Activated B cell treated with CpG ODN at 0.5 μM for 24 hours (primary cell): Measurements from ENCODE around the gene GPR155. TPM values are rescaled to one million over a fixed set of nuclear protein-coding genes. Genes with fewer than 3 reads are reported as not detected.

Source experiments
- ATAC-seq: fragments of 200-7000 bp; cut with Tn5 transposase; one replicate; pipeline ENCODE4 v1.10.0; 2021; ENCODE audit warnings: low read depth, mild to moderate bottlenecking, moderate library complexity
- CTCF ChIA-PET: fragments of 350-600 bp; sonication (Branson Sonifier 250); formaldehyde crosslinking; loops from one replicate; lab custom pipeline; 2021; ENCODE audit warnings: antibody characterized with exemption; lab: Charles Lee
- POLR2A ChIA-PET: fragments of 350-600 bp; sonication (Branson Sonifier 250); formaldehyde crosslinking; loops from one replicate; lab custom pipeline; 2021; ENCODE audit warnings: antibody characterized with exemption; lab: Charles Lee
- DNase-seq: peaks from one replicate; pipeline ENCODE4 v3.0.0; 2022
- H3K27ac Mint-ChIP-seq: one replicate; pipeline ENCODE4 v1.8.0; 2020; ENCODE audit warnings: mixed read lengths
- H3K27me3 Mint-ChIP-seq: one replicate; pipeline ENCODE4 v1.8.0; 2021; ENCODE audit warnings: mixed read lengths
- H3K36me3 Mint-ChIP-seq: one replicate; pipeline ENCODE4 v1.8.0; 2021; ENCODE audit warnings: low read depth, mixed read lengths
- H3K4me1 Mint-ChIP-seq: one replicate; pipeline ENCODE4 v1.8.0; 2021; ENCODE audit warnings: mixed read lengths
- H3K4me3 Mint-ChIP-seq: one replicate; pipeline ENCODE4 v1.8.0; 2020; ENCODE audit warnings: mild to moderate bottlenecking, mixed read lengths
- H3K9me3 Mint-ChIP-seq: one replicate; pipeline ENCODE4 v1.8.0; 2020; ENCODE audit warnings: mixed read lengths
- intact Hi-C: fragments of 100-400 bp; cut with micrococcal nuclease; formaldehyde crosslinking; loops from one replicate; pipeline ENCODE4 v1.15.1; 2024
- total RNA-seq: library from RNA; stranded (reverse); gene quantifications from 2 replicates; pipeline ENCODE4 v1.2.3, GENCODE V29; 2022
- TF ChIP-seq, protein P1 (sequence below): fragments of 200-600 bp; IDR thresholded peaks from one replicate; pipeline ENCODE4 v1.8.0; 2022; ENCODE audit warnings: antibody characterized with exemption, mild to moderate bottlenecking

The GPR155 gene
- total RNA-seq, 1 donor from 2014 or later, result 2.8 TPM

DNA sequence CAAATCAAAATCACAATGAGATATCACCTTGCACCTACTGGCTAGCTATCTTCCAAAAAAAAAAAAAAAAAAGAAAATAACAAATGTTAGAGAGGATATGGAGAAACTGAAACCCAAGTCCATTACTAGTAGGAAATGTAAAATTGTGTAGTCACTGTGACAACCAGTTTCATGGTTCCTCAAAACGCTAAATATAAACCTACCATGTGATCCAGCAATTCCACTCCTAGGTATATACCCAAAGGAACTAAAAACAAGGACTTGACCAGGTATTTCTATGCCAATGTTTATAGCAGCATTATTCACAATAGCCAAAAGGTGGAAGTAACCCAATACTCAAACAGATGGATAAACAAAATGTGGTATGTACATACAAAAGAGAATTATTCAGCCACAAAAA, 103.0 kb downstream of the GPR155 start:
- Mint-ChIP-seq H3K27ac (peak overlapping the region; percentile 2), H3K4me3 (no peak overlapping the region), H3K9me3 (peaks cover 6% of the 10 kb centered on the region), H3K36me3 (peaks cover 73% of the 10 kb centered on the region), H3K4me1 (peaks cover 11% of the 10 kb centered on the region), H3K27me3 (no peaks in the 10 kb centered on the region)
- DNase-seq, result no peak
- intact Hi-C loops, result no loop called here
- ChIA-PET POLR2A (interaction anchor here (0.6 to 0.7 kb wide), 2 partner anchors 10 to 1748 kb away, joined by 3 to 6 read pairs; no protein-coding TSS in a partner anchor), CTCF (interaction anchor here (0.6 kb wide), 1 partner anchor 328 kb away, joined by 3 read pairs; no protein-coding TSS in a partner anchor)
- TF ChIP-seq, protein P1, sequence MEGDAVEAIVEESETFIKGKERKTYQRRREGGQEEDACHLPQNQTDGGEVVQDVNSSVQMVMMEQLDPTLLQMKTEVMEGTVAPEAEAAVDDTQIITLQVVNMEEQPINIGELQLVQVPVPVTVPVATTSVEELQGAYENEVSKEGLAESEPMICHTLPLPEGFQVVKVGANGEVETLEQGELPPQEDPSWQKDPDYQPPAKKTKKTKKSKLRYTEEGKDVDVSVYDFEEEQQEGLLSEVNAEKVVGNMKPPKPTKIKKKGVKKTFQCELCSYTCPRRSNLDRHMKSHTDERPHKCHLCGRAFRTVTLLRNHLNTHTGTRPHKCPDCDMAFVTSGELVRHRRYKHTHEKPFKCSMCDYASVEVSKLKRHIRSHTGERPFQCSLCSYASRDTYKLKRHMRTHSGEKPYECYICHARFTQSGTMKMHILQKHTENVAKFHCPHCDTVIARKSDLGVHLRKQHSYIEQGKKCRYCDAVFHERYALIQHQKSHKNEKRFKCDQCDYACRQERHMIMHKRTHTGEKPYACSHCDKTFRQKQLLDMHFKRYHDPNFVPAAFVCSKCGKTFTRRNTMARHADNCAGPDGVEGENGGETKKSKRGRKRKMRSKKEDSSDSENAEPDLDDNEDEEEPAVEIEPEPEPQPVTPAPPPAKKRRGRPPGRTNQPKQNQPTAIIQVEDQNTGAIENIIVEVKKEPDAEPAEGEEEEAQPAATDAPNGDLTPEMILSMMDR, result no peak
- no peak for ATAC-seq

Other genes with a start within 250 kb of the GPR155 start
- 74.4 and 86.6 TPM in 2 replicates for gene OLA1, start 238.5 kb downstream of the GPR155 start, total RNA-seq
- gene SP9, start 152.1 kb downstream of the GPR155 start, total RNA-seq, result not detected in 2 replicates
- 14.3 and 19.4 TPM in 2 replicates for gene SCRN3, start 91.3 kb downstream of the GPR155 start, total RNA-seq
- gene WIPF1, start 110.8 kb upstream of the GPR155 start, total RNA-seq, result 293 TPM in 2 replicates